ENCODE data around the gene PTTG2. TPM values are rescaled to one million over a fixed set of nuclear protein-coding genes. Genes with fewer than 3 reads are reported as not detected.
"Not testable (repeated sequence)": the region's sequence is repeated elsewhere in the genome, so short reads cannot be mapped to it uniquely, and the experiment has no call there.

PTTG2 gene
- total RNA-seq, 3 donors from 2014 or later, result 0.77 to 2.5 TPM; not detected in 1

DNA sequence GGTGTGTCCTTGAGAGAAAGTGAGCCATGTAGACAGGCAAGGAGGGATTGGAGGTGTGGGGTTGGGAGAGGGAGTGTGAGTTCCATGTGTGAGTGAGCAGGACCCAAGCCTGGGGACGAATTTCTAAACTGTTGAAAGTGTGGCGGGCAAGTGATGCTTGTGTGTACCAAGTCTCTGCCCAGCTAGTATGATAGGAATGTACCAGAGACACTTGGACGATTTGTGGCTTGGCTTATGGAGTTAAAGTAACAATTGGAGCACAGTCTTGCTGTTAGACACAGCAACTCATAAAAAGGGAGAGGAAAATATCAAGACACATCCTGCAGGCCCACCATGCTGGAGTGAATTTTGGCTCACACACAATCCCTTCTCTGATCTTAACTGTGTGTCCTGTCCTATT, 8.5 kb downstream of the PTTG2 start:
- Histone ChIP-seq H3K36me3 (ENCODE audit: low read depth) (no peaks in the 10 kb centered on the region), H3K9me3 (no peaks in the 10 kb centered on the region), H3K4me1 (ENCODE audit: low read depth) (peaks cover 5% of the 10 kb centered on the region), H3K4me3 (no peak overlapping the region)
- TF ChIP-seq, protein P1, sequence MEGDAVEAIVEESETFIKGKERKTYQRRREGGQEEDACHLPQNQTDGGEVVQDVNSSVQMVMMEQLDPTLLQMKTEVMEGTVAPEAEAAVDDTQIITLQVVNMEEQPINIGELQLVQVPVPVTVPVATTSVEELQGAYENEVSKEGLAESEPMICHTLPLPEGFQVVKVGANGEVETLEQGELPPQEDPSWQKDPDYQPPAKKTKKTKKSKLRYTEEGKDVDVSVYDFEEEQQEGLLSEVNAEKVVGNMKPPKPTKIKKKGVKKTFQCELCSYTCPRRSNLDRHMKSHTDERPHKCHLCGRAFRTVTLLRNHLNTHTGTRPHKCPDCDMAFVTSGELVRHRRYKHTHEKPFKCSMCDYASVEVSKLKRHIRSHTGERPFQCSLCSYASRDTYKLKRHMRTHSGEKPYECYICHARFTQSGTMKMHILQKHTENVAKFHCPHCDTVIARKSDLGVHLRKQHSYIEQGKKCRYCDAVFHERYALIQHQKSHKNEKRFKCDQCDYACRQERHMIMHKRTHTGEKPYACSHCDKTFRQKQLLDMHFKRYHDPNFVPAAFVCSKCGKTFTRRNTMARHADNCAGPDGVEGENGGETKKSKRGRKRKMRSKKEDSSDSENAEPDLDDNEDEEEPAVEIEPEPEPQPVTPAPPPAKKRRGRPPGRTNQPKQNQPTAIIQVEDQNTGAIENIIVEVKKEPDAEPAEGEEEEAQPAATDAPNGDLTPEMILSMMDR (IDR thresholded peaks at IDR 0.05), result no peak
- intact Hi-C loops (cut with DNase I, micrococcal nuclease), result no loop called here
- DNase-seq (no peak), ATAC-seq (no peak)

DNA sequence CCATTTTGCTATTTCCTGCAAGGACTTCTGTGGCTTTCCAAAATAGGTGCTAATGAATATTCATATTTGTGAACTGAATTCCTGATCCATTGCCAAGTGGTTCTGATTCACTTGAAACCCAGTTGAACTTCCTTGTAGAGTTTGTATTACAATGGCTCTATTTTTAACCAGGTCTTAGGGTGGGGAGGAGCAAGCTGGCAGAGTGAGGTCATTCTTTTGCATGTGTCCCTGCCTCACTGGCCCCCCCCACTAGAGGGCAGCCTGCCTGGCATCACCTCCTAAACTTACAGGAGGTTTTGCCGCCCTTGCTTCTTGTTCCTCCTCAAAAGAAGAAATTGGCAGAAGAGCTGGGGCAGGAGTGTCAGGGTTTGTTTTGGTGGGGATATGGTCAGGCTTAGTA, 10.5 kb downstream of the PTTG2 start:
- Histone ChIP-seq H3K4me3 (no peak overlapping the region), H3K4me1 (ENCODE audit: low read depth) (peaks cover 5% of the 10 kb centered on the region), H3K36me3 (ENCODE audit: low read depth) (no peaks in the 10 kb centered on the region), H3K9me3 (no peaks in the 10 kb centered on the region)
- DNase-seq (peak; percentile 84 to 88 (median 85)), ATAC-seq (peak; percentile 100)
- TF ChIP-seq, protein P1 (IDR thresholded peaks at IDR 0.05), result peak; percentile 79
- intact Hi-C loops (cut with DNase I, micrococcal nuclease), result no loop called here

DNA sequence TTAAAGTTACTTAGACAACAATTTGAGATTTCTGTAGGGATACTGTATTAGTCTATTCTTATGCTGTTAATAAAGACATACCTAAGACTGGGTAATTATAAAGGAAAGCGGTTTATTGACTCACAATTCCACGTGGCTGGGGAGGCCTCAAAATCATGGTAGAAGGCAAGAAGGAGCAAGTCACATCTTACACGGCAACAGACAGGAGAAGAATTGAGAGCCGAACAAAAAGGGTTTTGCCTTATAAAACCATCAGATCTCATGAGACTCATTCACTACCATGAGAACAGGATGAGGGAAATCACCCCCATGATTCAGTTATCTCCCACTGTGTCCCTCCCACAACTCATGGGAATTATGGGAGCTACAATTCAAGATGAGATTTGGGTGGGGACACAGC, 11.0 kb downstream of the PTTG2 start:
- H3K9me3 ChIP-seq, result no peaks in the 10 kb centered on the region
- TF ChIP-seq, protein P1 (IDR thresholded peaks at IDR 0.05), result no peak
- intact Hi-C loops (cut with DNase I, micrococcal nuclease), result no loop called here
- DNase-seq (no peak), ATAC-seq (no peak)
- no peak overlapping the region for H3K4me3 ChIP-seq
- no peaks in the 10 kb centered on the region for H3K36me3 ChIP-seq (ENCODE audit: low read depth)
- H3K4me1 ChIP-seq (ENCODE audit: low read depth), result peaks cover 9% of the 10 kb centered on the region

DNA sequence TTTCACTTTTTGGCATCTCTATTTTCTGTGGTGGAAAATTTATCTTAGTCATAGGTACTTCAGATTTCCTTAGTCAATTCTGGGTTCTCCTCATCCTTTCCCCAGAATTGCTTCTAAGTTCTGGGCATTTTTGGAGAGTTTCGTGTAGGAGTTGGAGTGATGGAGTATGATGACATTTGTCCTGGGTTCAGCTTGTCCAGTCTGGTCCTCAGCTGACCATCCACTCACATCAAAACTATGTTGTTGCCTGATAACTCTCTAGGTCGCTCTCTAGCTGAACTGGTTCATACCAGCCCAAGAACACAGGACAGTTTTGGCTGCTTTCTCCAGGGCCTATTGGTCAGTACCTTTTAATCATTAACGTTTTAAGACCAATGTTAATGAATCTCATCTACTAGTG, 13.2 kb downstream of the PTTG2 start:
- TF ChIP-seq, protein P1 (IDR thresholded peaks at IDR 0.05), result no peak
- H3K36me3 ChIP-seq (ENCODE audit: low read depth), result no peaks in the 10 kb centered on the region
- H3K4me1 ChIP-seq (ENCODE audit: low read depth), result peaks cover 14% of the 10 kb centered on the region
- no peak overlapping the region for H3K4me3 ChIP-seq
- DNase-seq, result no peak
- no peaks in the 10 kb centered on the region for H3K9me3 ChIP-seq
- ATAC-seq, result no peak
- intact Hi-C loops (cut with DNase I, micrococcal nuclease), result no loop called here

DNA sequence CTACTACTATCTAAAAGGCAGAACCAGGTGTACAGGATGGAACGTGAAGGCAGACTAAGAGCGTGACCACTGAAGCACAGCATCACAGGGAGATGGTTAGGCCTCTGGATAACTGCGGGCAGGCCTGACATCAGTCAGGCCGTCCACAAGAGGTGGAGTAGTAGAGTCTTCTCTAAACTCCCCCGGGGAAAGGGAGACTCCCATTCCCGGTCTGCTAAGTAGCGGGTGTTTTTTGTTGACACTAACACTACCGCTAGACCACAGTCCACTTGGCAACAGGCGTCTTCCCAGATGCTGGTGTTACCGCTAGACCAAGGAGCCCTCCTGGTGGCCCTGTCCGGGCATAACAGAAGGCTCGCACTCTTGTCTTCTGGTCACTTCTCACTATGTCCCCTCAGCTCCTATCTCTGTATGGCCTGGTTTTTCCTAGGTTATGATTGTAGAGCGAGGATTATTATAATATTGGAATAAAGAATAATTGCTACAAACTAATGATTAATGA, 15.2 kb downstream of the PTTG2 start:
- H3K36me3 ChIP-seq (ENCODE audit: low read depth); H3K4me3 ChIP-seq; DNase-seq; intact Hi-C loops (cut with DNase I, micrococcal nuclease); ATAC-seq; H3K9me3 ChIP-seq: not testable (repeated sequence)
- peaks cover 23% of the 10 kb centered on the region for H3K4me1 ChIP-seq (ENCODE audit: low read depth)

DNA sequence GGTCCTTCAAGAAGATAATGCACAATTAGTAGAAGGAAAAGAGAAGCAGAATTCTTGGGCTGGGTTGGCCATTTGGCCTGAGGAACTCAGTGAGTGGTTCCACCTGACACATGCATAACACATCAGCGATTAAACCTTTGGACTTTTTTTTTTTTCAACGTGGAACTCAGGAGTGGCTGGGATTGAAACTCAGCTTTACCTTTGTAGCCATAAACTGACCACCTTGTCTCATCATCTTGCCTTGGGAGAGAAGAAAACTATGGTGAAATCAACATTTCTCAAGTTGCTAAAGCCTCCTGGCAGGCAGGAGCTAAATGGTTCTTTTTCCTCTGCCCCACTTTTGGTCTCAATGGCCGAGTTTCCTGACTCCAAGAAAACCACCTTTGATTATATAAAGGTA, 16.3 kb downstream of the PTTG2 start:
- H3K9me3 ChIP-seq, result no peaks in the 10 kb centered on the region
- intact Hi-C loops (cut with DNase I, micrococcal nuclease), result no loop called here
- DNase-seq (no peak), ATAC-seq (peak; percentile 67)
- H3K4me1 ChIP-seq (ENCODE audit: low read depth), result peaks cover 22% of the 10 kb centered on the region
- TF ChIP-seq, protein P1 (IDR thresholded peaks at IDR 0.05), result no peak
- no peaks in the 10 kb centered on the region for H3K36me3 ChIP-seq (ENCODE audit: low read depth)
- no peak overlapping the region for H3K4me3 ChIP-seq
